Measurements from ENCODE around the gene MAT2B.

GRCh38 chr5:163458778-163459385 is 46.5 kb upstream of the MAT2B start:
- TF ChIP-seq EP300 (IDR thresholded peaks at IDR 0.05), result no peak
- TF ChIP-seq CTCF (IDR thresholded peaks at IDR 0.05), result no peak
- TF ChIP-seq POLR2A (IDR thresholded peaks at IDR 0.05), result no peak

Data from stomach (tissue), 4 donors.